H1 (cell line): Measurements from ENCODE around the gene KCTD17. TPM values are rescaled to one million over a fixed set of nuclear protein-coding genes. Genes with fewer than 3 reads are reported as not detected.

Source experiments
- CTCF ChIA-PET: fragments of 300-600 bp; sonication (Branson Sonifier 250); formaldehyde crosslinking; loops from one replicate; lab custom pipeline; 2021; ENCODE audit not compliant: partially characterized antibody; lab: Charles Lee
- POLR2A ChIA-PET: fragments of 300-600 bp; sonication (Branson Sonifier 250); formaldehyde crosslinking; loops from one replicate; lab custom pipeline; 2021; ENCODE audit warnings: inconsistent platforms; ENCODE audit not compliant: partially characterized antibody; lab: Charles Lee
- DNase-seq, 2 experiments: peaks; one replicate each; pipeline versions ENCODE4 v3.0.0 to v3.0.0-alpha.2; 2010 to 2022; ENCODE audit warnings: low spot score in 2 of 2, low read depth in 1 of 2, mixed read lengths in 1 of 2
- FAIRE-seq: peaks from 2 replicates; lab custom pipeline; 2011; peaks lifted over from hg19 to GRCh38; lab: Jason Lieb, UNC
- H2AFZ ChIP-seq: 2 replicates; pipeline ENCODE4 v1.8.1; 2012; ENCODE audit warnings: low read length, inconsistent platforms
- H2AK5ac ChIP-seq: 2 replicates; pipeline ENCODE4 v1.6.1; 2013; ENCODE audit warnings: low read depth, low read length
- H2BK120ac ChIP-seq: replicated peaks from 2 replicates; pipeline ENCODE3; 2013; ENCODE audit warnings: low read depth, low read length, inconsistent platforms
- H2BK12ac ChIP-seq: 2 replicates; pipeline ENCODE4 v1.6.1; 2013; ENCODE audit warnings: low read depth, low read length
- H2BK15ac ChIP-seq: 2 replicates; pipeline ENCODE4 v1.6.1; 2013; ENCODE audit warnings: low read length
- H2BK20ac ChIP-seq: 2 replicates; pipeline ENCODE4 v1.6.1; 2013; ENCODE audit warnings: low read length
- H2BK5ac ChIP-seq: 2 replicates; pipeline ENCODE4 v1.6.1; 2013; ENCODE audit warnings: low read depth, low read length
- H3K14ac ChIP-seq: 2 replicates; pipeline ENCODE4 v1.6.1; 2013; ENCODE audit warnings: inconsistent platforms; ENCODE audit not compliant: insufficient read length
- H3K18ac ChIP-seq: 2 replicates; pipeline ENCODE4 v1.6.1; 2013; ENCODE audit warnings: low read length; ENCODE audit errors: extremely low read depth
- H3K23ac ChIP-seq: 2 replicates; pipeline ENCODE4 v1.6.1; 2013; ENCODE audit warnings: inconsistent platforms; ENCODE audit not compliant: insufficient read length
- H3K23me2 ChIP-seq: 2 replicates; pipeline ENCODE4 v1.6.1; 2013; ENCODE audit warnings: low read depth, low read length
- H3K27ac ChIP-seq: 2 replicates; pipeline ENCODE4 v1.6.1; 2011; ENCODE audit warnings: low read depth, low read length, inconsistent platforms
- H3K27me3 ChIP-seq, 4 experiments: replicated peaks in 1 of 4; 1 replicate in 1 of 4; 2 replicates in 3 of 4; pipeline versions ENCODE4 v1.6.1 to v1.8.1; 2011 to 2013; ENCODE audit warnings: low read length in 3 of 4, mild to moderate bottlenecking in 3 of 4, inconsistent platforms in 2 of 4, mixed read lengths in 2 of 4, moderate library complexity in 1 of 4; ENCODE audit not compliant: control insufficient read depth in 3 of 4, insufficient read depth in 3 of 4; ENCODE audit errors: extremely low read depth in 1 of 4
- H3K36me3 ChIP-seq, 4 experiments: 2 replicates each; pipeline versions ENCODE4 v1.6.1 to v1.8.1; 2011 to 2013; ENCODE audit warnings: mild to moderate bottlenecking in 4 of 4, low read length in 3 of 4, moderate library complexity in 2 of 4, control low read depth in 1 of 4, inconsistent platforms in 1 of 4; ENCODE audit not compliant: insufficient read depth in 4 of 4, control insufficient read depth in 2 of 4
- H3K4ac ChIP-seq: replicated peaks from 2 replicates; pipeline ENCODE3; 2013; ENCODE audit warnings: low read length, low read depth, mixed read lengths, inconsistent platforms; ENCODE audit not compliant: insufficient read length
- H3K4me1 ChIP-seq, 4 experiments: replicated peaks in 1 of 4; 1 replicate in 1 of 4; 2 replicates in 3 of 4; pipeline versions ENCODE4 v1.6.1 to v1.8.1; 2011 to 2013; ENCODE audit warnings: low read length in 3 of 4, inconsistent platforms in 2 of 4, mixed read lengths in 1 of 4; ENCODE audit not compliant: insufficient read depth in 4 of 4, control insufficient read depth in 3 of 4
- H3K4me2 ChIP-seq, 2 experiments: 2 replicates each; pipeline versions ENCODE4 v1.6.1 to v1.8.1; 2011 to 2013; ENCODE audit warnings: low read depth in 2 of 2, low read length in 2 of 2, control low read depth in 1 of 2, inconsistent platforms in 1 of 2, mild to moderate bottlenecking in 1 of 2; ENCODE audit not compliant: insufficient read depth in 1 of 2
- H3K4me3 ChIP-seq, 4 experiments: fragments of 200-600, 300-600 bp in 1 of 4; sonication (generic), shearing (Covaris generic), sonication (Bioruptor Twin) in 1 of 4; 2 replicates each; pipeline versions ENCODE4 v1.5.1 to v1.8.1; 2011 to 2016; ENCODE audit warnings: low read length in 4 of 4, low read depth in 3 of 4, control low read depth in 2 of 4, inconsistent platforms in 2 of 4, mild to moderate bottlenecking in 2 of 4, mixed read lengths in 1 of 4, moderate library complexity in 1 of 4; ENCODE audit not compliant: insufficient read depth in 2 of 4; ENCODE audit errors: extremely low read depth in 1 of 4
- H3K56ac ChIP-seq: replicated peaks from 2 replicates; pipeline ENCODE3; 2013; ENCODE audit warnings: low read depth, mild to moderate bottlenecking, mixed read lengths, low read length, inconsistent platforms; ENCODE audit not compliant: insufficient read length
- H3K79me1 ChIP-seq: 2 replicates; pipeline ENCODE4 v1.6.1; 2013; ENCODE audit warnings: low read depth, low read length, control low read depth
- H3K79me2 ChIP-seq, 2 experiments: 2 replicates each; pipeline versions ENCODE4 v1.6.1 to v1.8.1; 2012 to 2013; ENCODE audit warnings: low read length in 2 of 2, mild to moderate bottlenecking in 2 of 2, inconsistent platforms in 1 of 2; ENCODE audit not compliant: insufficient read depth in 2 of 2, control insufficient read depth in 1 of 2
- H3K9ac ChIP-seq, 4 experiments: replicated peaks in 1 of 4; 1 replicate in 1 of 4; 2 replicates in 3 of 4; pipeline versions ENCODE4 v1.6.1 to v1.8.1; 2011 to 2013; ENCODE audit warnings: low read depth in 3 of 4, low read length in 3 of 4, control low read depth in 2 of 4, mild to moderate bottlenecking in 2 of 4, moderate library complexity in 2 of 4, inconsistent platforms in 1 of 4; ENCODE audit errors: extremely low read depth in 1 of 4
- H3K9me3 ChIP-seq, 2 experiments: 2 replicates each; pipeline versions ENCODE4 v1.6.1 to v1.8.1; 2012 to 2013; ENCODE audit warnings: mild to moderate bottlenecking in 2 of 2, moderate library complexity in 2 of 2, control low read depth in 1 of 2, inconsistent platforms in 1 of 2, low read depth in 1 of 2, low read length in 1 of 2, mixed read lengths in 1 of 2; ENCODE audit not compliant: insufficient read depth in 2 of 2
- H4K20me1 ChIP-seq, 2 experiments: replicated peaks in 1 of 2; 2 replicates each; pipeline versions ENCODE3 to v1.8.1; 2011 to 2013; ENCODE audit warnings: inconsistent platforms in 2 of 2, low read length in 2 of 2, mild to moderate bottlenecking in 1 of 2; ENCODE audit not compliant: insufficient read depth in 2 of 2, control insufficient read depth in 1 of 2
- H4K5ac ChIP-seq: 2 replicates; pipeline ENCODE4 v1.6.1; 2013; ENCODE audit warnings: low read length, low read depth, mixed read lengths, inconsistent platforms; ENCODE audit not compliant: insufficient read length
- H4K8ac ChIP-seq: 2 replicates; pipeline ENCODE4 v1.8.0; 2013; ENCODE audit warnings: mild to moderate bottlenecking, moderate library complexity, low read length, inconsistent platforms; ENCODE audit not compliant: insufficient read depth; ENCODE audit errors: extremely low read depth
- H4K91ac ChIP-seq: replicated peaks from 2 replicates; pipeline ENCODE3; 2013; ENCODE audit warnings: low read length, mixed read lengths, inconsistent platforms; ENCODE audit not compliant: insufficient read length
- CBX5 ChIP-seq: fragments of 300-800, 300-1000 bp; sonication (generic); IDR thresholded peaks from 2 replicates; pipeline ENCODE4 v1.7.1; 2016; ENCODE audit warnings: antibody characterized with exemption, low read length, low read depth
- CEBPB ChIP-seq: IDR thresholded peaks from 2 replicates; pipeline ENCODE4 v1.6.1; 2012; ENCODE audit warnings: low read depth, low read length
- CHD2 ChIP-seq: IDR thresholded peaks from 2 replicates; pipeline ENCODE4 v1.6.1; 2012; ENCODE audit warnings: low read length, improper control_type of control experiment
- EZH2 ChIP-seq: fragments of 200-600 bp; sonication (generic); IDR thresholded peaks from 2 replicates; pipeline ENCODE4 v1.7.1; 2012; ENCODE audit warnings: low read depth, mild to moderate bottlenecking, moderate library complexity, low read length, inconsistent platforms; ENCODE audit not compliant: severe bottlenecking
- FOSL1 ChIP-seq: IDR thresholded peaks from 2 replicates; pipeline ENCODE4 v1.6.1; 2011; ENCODE audit warnings: mild to moderate bottlenecking, low read depth, low read length, moderate library complexity; ENCODE audit not compliant: insufficient read depth
- GTF2F1 ChIP-seq: IDR thresholded peaks from 2 replicates; pipeline ENCODE4 v1.6.1; 2012; ENCODE audit warnings: low read depth, low read length, improper control_type of control experiment, borderline replicate concordance
- HDAC6 ChIP-seq: IDR thresholded peaks from one replicate; pipeline ENCODE4 v1.7.1; 2012; ENCODE audit warnings: low read depth, mild to moderate bottlenecking, inconsistent platforms, low read length, moderate library complexity
- JUN ChIP-seq: IDR thresholded peaks from 2 replicates; pipeline ENCODE4 v1.6.1; 2011; ENCODE audit warnings: low read depth, mild to moderate bottlenecking, improper control_type of control experiment, low read length
- NANOG ChIP-seq: IDR thresholded peaks from 2 replicates; pipeline ENCODE4 v1.6.1; 2011; ENCODE audit warnings: low read length, low read depth, mild to moderate bottlenecking, inconsistent platforms; ENCODE audit not compliant: insufficient read depth, poor library complexity, severe bottlenecking
- RAD21 ChIP-seq, 2 experiments: IDR thresholded peaks in 1 of 2; conservative IDR thresholded peaks in 1 of 2; 2 replicates each; pipeline ENCODE4 v1.6.1; 2011; ENCODE audit warnings: low read depth in 2 of 2, low read length in 2 of 2, improper control_type of control experiment in 1 of 2, inconsistent platforms in 1 of 2, mild to moderate bottlenecking in 1 of 2, moderate library complexity in 1 of 2
- SP2 ChIP-seq: IDR thresholded peaks from 2 replicates; pipeline ENCODE4 v1.6.1; 2012; ENCODE audit warnings: mild to moderate bottlenecking, low read length, inconsistent platforms
- SP4 ChIP-seq: IDR thresholded peaks from 2 replicates; pipeline ENCODE4 v1.6.1; 2012; ENCODE audit warnings: low read length, inconsistent platforms
- ZNF274 ChIP-seq: IDR thresholded peaks from 2 replicates; pipeline ENCODE4 v1.7.0; 2012; ENCODE audit warnings: low read length, borderline replicate concordance; ENCODE audit errors: extremely low read depth
- WGBS, 2 experiments: shearing (Covaris generic) in 1 of 2; methylation state at CpG; one replicate each; pipeline versions ENCODE4 v1.1.6 to v1.1.7; 2013 to 2015; ENCODE audit warnings: low lambda C conversion rate in 2 of 2, mixed read lengths in 2 of 2, inconsistent platforms in 1 of 2, low coverage in 1 of 2, missing lambda C conversion rate in 1 of 2; ENCODE audit not compliant: insufficient replicate concordance in 2 of 2, insufficient coverage in 1 of 2, insufficient read length in 1 of 2; ENCODE audit errors: extremely low coverage in 1 of 2, missing lambda C conversion rate in 1 of 2; 5-methylcytosine and 5-hydroxymethylcytosine counted together
- polyA plus RNA-seq, 7 experiments: library from polyadenylated mRNA; depleted of rRNA in 3 of 7; stranded (reverse) in 5 of 7; unstranded in 2 of 7; fragments of >200 nt in 5 of 7; fragments of 200-250 nt in 2 of 7; gene quantifications; 1 replicate in 5 of 7; 2 replicates in 1 of 7; 4 replicates in 1 of 7; pipeline versions ENCODE4 v1.2.1 to v1.2.3, GENCODE V29; 2011 to 2013; ENCODE audit warnings: missing spikeins in 2 of 7, mixed read lengths in 2 of 7
- total RNA-seq: library from RNA; stranded (reverse); fragmentation: NEBNext Ultra II Directional; extraction: Animal tissue kit (Norgen Biotek cat#: 25700); gene quantifications from 2 replicates; pipeline ENCODE4 v1.2.1, GENCODE V29; 2021
- TF ChIP-seq, protein P1 (sequence below): IDR thresholded peaks from 2 replicates; pipeline ENCODE4 v1.6.1; 2011; ENCODE audit warnings: low read depth, mild to moderate bottlenecking, low read length; ENCODE audit not compliant: insufficient read depth

The KCTD17 gene
- total and polyA plus RNA-seq, 2 of the 8 experiments (the other 6 are each of a cell fraction or from before 2014, with no cell fraction given) = 39.4 to 44.0 TPM

DNA sequence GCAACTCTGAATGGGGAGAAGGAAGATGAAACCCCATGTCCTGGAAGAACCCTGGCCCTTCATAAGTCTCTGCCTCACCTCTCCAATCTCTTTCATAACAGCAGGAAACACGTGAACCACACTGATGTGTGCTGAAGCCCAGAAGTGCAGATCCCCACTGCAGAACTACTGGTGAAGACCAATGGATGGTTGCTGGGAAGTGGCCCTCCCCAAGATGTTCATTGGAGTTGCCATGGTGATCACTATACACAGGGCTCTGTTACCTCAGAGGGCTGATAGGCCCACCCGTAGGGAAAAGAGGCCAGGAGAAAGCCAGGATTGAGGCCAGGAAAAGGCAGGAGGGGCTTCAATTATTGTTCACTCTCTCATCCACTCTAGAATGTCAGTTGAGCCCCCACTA is 43.9 kb upstream of the KCTD17 start:
- ChIA-PET POLR2A (interaction anchor here (1.3 to 4.1 kb wide), 2 partner anchors 12 kb away, joined by 5 to 18 read pairs; partner anchors contain the start of genes MPST and TST), CTCF (interaction anchor here (1.0 to 2.9 kb wide), 7 partner anchors 9 to 250 kb away, joined by 3 to 14 read pairs (median 5); no protein-coding TSS in a partner anchor)
- Histone ChIP-seq H2BK5ac (no peak overlapping the region), H3K18ac (no peak overlapping the region), H3K27me3 (peaks cover 0 to 3% (median 0%) of the 10 kb centered on the region in 4 experiments; a peak in 2 of 7 replicates), H3K4ac (no peak overlapping the region), H3K23ac (no peak overlapping the region), H2AFZ (no peak overlapping the region), H3K23me2 (no peaks in the 10 kb centered on the region), H4K5ac (no peak overlapping the region), H4K91ac (no peak overlapping the region), H3K9me3 (no peaks in the 10 kb centered on the region), H3K4me3 (no peak overlapping the region), H3K79me2 (no peaks in the 10 kb centered on the region), H3K27ac (no peak overlapping the region), H2BK20ac (no peak overlapping the region), H4K8ac (no peak overlapping the region), H2BK120ac (no peak overlapping the region), H2BK15ac (no peak overlapping the region), H3K9ac (no peak overlapping the region), H2BK12ac (no peak overlapping the region), H3K56ac (no peak overlapping the region), H3K36me3 (no peaks in the 10 kb centered on the region), H3K4me1 (peaks cover 0 to 1% (median under 1%) of the 10 kb centered on the region in 4 experiments; a peak in 3 of 7 replicates), H3K79me1 (no peaks in the 10 kb centered on the region), H2AK5ac (no peak overlapping the region), H4K20me1 (peaks cover 0 to 4% of the 10 kb centered on the region in 2 experiments), H3K14ac (no peak overlapping the region), H3K4me2 (no peak overlapping the region)
- 57% methylated on average over 2 of the region's 2 CpGs; no CpG with 5 or more reads in 1 of the 2 experiments for WGBS, 2 experiments
- DNase-seq (no peak), FAIRE-seq (peak; percentile 19)
- TF ChIP-seq RAD21 (IDR thresholded peaks at IDR 0.05 in 1 of 2, conservative IDR thresholded peaks at IDR 0.05 in 1 of 2; ENCODE audit: low read depth in 2 of 2, low read length in 2 of 2) (no peak), ZNF274 (no peak), GTF2F1 (no peak), NANOG (no peak), EZH2 (no peak), CHD2 (no peak), CBX5 (no peak), FOSL1 (no peak), SP2 (no peak), CEBPB (no peak), JUN (no peak), SP4 (no peak), HDAC6 (no peak)
- TF ChIP-seq, protein P1, sequence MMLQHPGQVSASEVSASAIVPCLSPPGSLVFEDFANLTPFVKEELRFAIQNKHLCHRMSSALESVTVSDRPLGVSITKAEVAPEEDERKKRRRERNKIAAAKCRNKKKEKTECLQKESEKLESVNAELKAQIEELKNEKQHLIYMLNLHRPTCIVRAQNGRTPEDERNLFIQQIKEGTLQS = no peak
